Right kidney (tissue), 9 donors: ENCODE measurements around the gene SERPINB8.
"Not testable (repeated sequence)": the region's sequence is repeated elsewhere in the genome, so short reads cannot be mapped to it uniquely, and the experiment has no call there.

Experiments used
- DNase-seq: peaks from one replicate; pipeline ENCODE4 v3.0.0-alpha.2; 2016
- long read RNA-seq, 8 donors: transcript quantifications; one replicate each; lab custom pipeline, GENCODE V29; 2026

Gene SERPINB8, protein sequence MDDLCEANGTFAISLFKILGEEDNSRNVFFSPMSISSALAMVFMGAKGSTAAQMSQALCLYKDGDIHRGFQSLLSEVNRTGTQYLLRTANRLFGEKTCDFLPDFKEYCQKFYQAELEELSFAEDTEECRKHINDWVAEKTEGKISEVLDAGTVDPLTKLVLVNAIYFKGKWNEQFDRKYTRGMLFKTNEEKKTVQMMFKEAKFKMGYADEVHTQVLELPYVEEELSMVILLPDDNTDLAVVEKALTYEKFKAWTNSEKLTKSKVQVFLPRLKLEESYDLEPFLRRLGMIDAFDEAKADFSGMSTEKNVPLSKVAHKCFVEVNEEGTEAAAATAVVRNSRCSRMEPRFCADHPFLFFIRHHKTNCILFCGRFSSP
- long read RNA-seq, donor 1, partial matches to known transcripts = 0 of 1 reads
- long read RNA-seq, donor 1, other reads (novel, unspliced or antisense) = 0 of 1 reads
- long read RNA-seq, donor 2 = 0 reads
- long read RNA-seq, donor 3 = 0 reads
- long read RNA-seq, donor 4, partial matches to known transcripts = 0 of 2 reads
- long read RNA-seq, donor 4, other reads (novel, unspliced or antisense) = 0 of 2 reads
- long read RNA-seq, donor 5 = 0 reads
- long read RNA-seq, donor 6 = 0 reads
- long read RNA-seq, donor 7 = 0 reads
- long read RNA-seq, donor 8 = 0 reads

DNA sequence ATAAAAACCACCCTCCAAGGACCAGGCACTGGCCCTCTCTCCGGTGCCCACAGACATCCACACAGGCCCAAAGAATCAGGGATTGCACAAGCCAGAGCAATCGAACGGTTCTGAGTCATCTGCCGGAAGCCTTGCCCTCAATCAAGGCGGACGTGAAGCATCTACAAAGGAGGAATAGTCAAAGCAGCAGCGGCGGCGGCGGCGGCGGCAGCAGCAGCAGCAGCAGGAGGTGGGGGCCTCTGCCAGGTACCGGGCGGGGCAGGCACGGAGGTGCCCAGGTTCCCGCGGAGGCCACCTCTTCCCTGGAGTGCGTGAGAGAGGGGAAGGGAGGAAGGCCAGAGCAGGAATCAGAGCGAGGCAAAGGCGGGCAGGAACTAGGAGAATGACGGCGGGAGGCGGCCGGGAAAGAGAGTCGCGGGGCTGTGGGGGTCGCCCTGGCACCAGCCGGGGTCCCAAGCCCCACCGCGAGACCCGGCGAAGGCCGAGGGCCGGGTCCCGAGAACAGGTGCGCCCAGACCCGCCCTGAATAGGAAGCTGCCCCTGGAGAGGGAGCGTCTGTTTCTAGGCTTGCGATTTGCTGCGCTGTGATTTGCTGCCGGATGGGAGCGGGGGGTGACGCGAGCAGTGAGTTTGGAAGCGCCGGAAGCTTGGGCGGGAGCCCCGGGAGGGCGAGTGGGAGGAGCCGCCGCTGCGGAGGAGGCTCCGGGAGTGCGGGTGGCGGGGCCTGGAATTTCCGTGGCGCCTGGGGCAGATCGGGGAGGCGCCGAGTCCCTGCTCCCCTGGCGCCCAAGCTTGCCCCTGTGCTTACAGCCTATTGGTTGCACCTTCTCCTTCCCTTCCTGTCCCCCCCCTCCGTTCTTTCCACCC, at the start of gene SERPINB8:
Gene SERPINB8 (plus strand): TSS at position 140 of the 867 bp plus-strand sequence. CDS start 8,228 bp downstream, outside the sequence.
- peak; percentile 97 for DNase-seq

DNA sequence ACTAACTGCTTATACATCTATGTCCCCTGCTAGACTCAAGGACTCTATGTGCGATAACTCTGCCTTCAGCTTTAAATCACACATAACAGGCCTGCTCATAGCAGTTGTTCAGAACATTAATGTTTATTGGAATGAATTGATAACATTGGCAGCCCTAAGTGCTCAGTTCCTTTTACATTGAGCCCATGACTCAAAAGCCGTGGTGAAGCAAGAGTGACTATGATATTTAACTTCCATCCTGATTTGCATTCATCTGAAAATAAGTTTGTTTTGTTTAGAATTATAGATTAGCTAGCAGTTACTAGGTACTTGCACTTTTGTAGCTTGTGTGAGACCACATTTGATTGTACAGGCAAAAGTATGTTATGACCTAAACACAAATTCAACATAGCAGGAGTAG, 47.8 kb upstream of the SERPINB8 start:
- DNase-seq = no peak

DNA sequence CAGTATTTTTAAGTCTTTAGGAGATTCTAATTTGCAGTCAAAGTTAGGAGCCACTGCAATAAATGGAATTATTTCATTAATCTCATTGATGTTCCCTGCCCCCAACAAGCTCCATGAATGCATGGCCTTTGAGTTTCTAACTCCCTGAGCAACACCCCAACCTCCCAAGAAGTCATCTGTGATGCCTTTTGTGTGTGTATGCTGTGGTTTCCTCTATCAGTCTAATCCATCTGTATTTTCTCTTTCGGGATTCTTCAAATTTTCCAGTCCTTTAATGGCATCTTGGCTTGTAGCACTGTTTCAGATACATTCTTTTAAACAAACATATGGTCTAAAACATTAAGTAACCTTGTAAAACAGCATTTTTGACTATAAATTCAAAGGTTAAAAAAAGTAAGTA, 45.3 kb upstream of the SERPINB8 start:
- DNase-seq = no peak

DNA sequence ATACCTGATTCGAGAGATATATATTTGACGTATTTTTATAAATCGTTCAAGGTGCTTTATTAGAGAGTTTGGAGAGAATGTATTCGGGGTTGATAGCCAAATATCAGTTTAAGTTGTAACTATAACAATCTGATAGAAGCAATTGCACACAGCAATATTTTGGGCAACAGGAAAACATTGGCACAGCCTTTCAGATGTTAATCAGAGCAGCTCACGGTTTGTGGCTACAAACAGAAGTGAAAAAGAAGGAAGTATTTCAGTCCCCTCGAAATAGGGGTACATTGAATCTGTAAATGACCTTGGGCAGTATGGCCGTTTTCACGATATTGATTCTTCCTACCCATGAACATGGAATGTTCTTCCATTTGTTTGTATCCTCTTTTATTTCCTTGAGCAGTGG, 41.5 kb upstream of the SERPINB8 start:
- no peak for DNase-seq

DNA sequence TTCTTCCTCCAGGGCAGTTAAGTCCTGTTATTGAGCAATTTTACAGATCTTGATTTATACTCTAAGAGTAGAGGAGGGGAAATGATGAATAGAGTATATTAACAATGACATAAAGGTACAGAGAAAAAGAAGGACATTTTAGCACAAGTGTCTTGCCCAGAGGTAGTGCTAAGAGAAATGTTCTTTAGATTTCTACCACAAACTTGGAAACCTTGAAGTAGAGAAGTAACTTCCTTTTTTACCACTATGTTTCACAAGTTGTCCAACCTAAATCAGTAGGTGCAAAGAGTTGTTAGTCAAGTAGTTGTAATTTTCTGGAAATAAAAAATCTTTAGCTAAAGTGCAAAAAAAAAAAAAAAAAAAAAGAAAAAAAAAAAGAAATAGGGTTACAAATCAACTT, 40.5 kb upstream of the SERPINB8 start:
- not testable (repeated sequence) for DNase-seq

DNA sequence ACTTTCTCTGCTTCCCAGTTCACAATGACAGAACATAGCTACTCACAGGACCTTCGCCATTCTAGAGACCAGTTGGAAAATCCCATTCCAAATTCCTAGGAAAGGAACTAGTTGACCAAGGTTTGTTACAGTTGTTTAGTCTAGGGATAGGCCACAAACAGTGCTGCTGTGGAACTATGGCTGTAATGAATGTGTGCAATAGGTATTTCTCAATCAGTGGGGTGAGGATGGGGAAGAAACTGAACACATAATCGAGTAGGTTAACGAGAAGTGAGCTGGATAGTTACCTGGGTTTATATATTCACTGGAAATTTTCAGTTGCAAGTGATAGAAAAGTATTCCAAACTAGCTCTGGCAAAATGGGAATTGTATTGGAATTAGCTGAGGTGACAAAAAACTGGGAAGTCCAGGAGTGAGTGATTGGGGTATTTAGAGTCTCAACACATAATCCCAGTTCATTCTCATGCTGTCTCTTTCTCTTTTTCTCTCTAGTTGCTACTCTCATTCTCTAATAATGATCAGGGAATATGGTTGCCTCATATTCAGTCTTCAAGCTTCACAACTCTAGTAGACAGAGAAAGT, 39.0 kb upstream of the SERPINB8 start:
- DNase-seq = no peak

DNA sequence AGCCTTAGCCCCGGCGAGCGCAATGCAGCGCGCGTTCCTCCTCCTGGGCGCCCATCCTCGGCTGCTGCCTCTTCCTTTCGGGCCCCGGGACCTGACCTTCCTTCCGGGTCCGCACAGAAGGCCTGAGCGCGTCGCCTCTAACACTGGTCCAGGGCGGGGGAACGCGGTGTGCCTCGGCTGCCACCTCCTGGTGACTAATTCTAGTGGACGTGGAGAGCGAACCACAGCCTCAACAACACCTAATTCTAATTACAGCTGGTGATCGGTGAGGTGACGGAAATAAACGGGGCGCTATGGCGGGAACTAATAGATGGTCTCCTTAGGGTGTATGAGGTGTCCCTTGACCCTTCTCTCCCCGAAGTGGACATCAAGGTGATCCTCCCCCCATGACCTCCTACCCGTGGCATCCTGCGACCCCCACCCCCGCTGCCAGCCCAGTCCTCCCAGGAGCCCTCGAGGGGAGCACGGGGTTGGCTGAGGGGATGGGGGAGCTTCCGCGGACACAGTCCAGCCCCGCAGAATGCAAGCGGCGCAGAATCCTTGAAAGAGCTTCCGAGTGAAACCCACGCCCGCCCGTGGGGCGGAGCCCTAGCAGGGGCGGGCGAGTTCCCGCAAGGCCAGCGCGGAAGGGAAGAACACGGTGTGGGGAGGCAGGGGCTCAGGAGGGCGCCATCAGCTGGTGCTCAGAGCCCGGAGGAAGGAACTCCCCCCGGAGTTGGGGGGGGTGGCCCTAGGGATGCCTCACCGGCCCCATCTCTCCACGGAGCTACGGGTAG, 33.5 kb upstream of the SERPINB8 start:
- peak; percentile 56 for DNase-seq

DNA sequence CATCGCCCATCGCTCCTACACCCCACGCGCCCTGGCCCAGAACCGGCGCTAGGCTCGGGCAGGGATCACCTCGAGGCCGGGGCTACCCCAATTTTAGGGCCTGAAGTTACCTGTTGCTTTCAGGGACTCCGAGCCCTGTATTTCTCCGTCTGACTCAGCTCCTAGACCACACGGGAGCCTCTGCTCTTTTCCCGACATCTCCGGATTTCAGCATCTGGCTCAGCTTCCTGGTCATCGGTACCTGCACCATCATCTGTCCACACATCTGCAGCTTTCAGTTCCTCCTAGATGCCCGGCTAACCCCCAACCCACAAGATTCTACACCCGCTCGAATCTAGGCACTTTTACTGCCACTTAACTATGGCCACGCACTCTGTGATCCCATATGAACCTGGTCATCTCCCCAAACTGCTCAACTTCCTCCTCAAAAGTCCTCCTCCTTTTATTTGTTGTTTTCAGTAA, 32.9 kb upstream of the SERPINB8 start:
- no peak for DNase-seq

DNA sequence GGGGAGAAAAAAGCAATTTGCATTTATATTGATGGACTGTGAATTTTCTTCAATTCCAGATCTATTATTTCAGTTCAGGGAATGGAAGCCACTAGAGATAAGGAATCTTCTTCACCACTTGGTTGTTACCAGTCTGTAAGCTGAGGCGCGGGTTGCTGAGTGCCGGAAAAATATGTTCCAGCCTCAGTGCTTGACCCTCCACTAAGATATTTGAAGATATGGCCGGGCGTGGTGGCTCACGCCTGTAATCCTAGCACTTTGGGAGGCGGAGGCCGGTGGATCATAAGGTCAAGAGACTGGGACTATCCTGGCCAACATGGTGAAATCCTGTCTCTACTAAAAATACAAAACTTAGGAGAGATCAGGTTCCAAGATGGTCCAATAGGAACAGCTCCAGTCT, 29.9 kb upstream of the SERPINB8 start:
- DNase-seq = no peak

DNA sequence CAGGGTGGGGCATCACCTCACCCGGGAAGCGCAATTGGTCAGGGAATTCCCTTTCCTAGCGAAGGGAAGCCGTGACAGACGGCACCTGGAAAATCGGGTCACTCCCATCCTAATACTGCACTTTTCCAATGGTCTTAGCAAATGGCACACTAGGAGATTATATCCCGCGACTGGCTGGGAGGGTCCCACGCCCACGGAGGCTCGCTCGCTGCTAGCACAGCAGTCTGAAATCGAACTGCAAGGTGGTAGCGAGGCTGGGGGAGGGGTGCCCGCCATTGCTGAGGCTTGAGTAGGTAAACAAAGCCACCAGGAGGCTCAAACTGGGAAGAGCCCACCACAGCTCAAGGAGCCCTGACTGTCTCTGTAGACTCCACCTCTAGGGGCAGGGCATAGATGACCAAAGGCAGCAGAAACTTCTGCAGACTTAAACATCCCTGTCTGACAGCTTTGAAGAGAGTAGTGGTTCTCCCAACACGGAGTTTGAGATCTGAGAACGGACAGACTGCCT, 29.3 kb upstream of the SERPINB8 start:
- DNase-seq = not testable (repeated sequence)

DNA sequence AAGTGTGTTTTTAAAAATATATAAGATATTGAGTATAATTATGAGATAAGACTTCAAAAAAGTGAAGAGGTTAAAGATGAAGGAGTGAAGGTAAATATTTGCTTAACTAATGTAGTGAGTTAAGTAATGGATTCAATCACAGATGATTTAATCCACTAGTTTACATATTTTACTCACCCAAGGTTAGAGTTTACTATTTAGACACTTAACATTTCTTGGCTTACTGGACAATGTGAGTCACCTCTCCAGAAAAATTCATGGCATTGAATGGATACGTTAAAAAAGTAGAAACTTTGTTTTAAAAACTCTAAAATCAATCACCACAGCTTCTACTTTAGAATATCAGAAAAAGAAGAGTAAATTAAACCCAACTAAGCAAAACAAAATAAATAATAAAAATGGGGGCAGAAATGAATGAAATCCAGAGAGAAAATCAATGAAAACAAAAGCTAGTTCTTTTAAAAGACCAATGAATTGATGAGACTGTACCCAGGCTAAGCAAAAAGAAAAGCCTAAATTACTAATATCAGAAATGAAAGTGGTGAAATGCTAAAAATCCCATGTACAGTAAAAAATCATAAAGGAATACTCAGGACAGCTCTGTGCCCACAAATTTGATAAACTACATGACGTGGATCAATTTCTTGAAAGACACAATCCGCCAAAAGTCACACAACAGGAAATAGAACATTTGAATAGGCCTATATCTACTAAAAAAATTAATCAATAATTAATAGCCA, 22.7 kb upstream of the SERPINB8 start:
- DNase-seq = no peak

DNA sequence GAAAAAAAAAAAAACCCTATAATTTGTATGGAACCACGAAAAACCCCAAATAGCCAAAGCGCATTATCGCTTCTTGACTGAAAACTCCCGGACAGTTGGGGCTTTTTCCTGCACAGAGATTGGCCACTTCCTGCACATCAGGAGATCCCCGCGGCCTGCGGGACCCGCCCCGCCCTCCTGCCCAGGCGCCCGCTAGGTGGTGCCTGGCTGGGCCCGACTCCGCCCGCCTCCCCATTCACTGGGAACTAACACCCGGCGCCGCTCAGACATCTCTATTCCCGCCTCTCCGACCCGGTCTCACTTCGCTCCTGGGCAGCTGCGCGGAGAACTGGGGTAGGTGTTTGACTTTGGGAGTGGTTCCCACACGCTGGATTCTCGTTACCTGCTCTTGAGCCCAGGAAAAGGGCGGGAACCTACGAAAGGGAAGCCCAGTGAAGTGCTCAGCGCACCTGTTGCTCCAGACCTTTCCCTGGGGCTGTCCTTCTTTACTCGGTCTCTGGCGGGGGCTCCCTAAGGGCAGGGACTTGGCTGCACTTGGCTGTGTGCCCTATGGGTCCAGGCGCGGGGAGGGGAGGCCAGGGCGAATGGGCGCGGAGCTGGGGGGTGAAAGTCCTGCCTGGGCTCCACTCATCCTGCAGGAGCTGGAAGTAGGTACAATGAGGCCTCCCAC, 20.7 kb upstream of the SERPINB8 start, which contains the start of gene HMSD:
Gene HMSD (plus strand): TSS at position 234 of the 670 bp plus-strand sequence. CDS start 4,155 bp downstream, outside the sequence.
- DNase-seq = peak; percentile 44

DNA sequence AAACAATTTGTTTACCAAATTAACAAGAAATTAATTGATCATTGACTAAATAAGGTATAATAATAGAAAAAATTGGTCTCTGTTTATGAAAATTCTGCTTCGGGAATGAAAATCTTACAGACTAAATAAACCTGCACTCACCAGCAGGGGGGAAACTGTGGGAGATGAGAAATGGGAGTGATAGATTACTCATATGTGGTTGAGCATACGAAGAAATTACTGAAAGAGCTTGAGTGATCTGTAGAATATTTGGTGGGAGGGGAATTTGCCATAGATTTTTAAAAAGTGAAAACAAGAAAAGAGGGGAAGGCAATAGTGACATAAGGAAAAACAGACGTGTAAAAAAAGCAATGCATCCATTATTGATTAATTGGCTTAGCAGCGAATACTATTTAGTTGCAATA, 18.6 kb upstream of the SERPINB8 start:
- DNase-seq = no peak

DNA sequence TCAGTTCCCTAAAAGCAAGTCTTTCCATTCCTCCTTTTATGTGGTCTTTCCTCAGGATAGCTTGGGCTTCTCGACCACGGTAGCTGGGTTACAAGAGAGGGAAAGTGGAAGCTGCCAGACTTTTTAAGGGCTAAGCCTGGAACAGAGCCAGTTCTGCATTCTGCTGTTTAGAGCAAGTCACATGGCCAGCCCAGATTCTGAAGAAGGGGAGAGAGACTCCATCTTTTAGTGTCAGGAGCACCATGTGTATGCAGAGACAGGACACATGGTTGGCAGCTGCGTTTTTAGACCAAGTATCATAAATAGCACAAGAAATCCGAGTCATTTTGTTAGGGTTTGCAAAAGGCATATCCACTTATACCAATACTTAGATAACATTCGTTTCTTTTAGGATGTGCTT, 16.1 kb upstream of the SERPINB8 start:
- DNase-seq = no peak

DNA sequence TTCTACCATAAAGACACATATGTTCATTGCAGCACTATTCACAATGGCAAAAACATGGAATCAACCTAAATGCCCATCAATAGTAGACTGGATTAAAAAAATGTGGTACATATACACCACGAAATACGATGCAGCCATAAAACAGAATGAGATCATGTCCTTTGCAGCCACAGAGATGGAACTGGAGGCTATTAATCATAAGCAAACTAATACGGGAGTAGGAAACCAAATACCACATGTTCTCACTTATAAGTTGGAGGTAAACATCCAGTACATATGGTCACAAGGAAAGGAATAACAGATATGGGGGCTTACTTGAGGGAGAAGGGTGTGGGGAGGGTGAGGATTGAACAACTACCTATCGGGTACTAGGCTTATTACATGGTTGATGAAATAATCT, 13.1 kb upstream of the SERPINB8 start:
- no peak for DNase-seq

DNA sequence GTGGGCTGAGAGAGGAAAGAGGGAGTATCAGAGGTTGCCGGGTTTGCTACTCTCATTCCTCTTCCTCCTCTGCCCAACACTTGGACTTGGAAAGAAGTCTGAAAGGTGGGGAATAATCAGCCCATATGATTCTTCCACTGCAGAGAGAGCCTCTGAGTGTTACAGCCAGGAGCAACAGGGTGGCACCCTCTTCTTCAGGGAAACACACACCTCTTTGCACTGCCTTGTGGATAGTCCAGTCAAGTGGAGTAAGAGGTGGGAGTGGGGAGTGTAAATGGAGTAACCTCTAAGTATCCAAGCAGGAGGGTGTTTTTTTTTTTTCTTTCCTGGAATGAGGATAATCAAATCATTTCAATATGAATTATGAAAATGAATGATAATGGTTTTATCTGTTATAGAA, 9.0 kb upstream of the SERPINB8 start:
- no peak for DNase-seq

DNA sequence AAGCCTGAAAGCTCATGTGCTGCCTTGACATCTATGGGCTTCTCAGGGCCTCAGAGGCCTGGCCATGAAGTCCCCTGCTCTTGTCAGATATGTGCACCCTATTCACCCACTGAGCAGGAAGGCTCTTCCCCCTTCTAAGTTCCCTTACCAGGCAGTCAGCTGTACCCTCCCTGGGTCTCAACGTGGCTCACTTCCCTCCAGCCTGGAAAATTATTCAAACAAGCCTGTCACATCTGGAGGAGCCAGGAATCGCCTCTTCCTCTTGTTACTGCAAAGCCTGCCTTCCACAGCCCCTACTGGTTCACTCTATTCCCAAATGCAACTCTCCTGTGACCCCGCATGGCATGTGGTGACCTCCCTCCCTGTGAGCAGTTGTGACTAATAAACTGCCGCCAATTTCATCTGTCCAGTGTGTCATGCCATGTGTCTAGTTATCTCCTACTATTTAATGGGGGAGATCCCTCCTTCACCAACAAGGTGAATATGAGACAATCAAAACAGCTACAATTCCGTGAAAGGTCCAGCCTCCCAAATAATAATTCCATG, 8.4 kb upstream of the SERPINB8 start:
- no peak for DNase-seq

DNA sequence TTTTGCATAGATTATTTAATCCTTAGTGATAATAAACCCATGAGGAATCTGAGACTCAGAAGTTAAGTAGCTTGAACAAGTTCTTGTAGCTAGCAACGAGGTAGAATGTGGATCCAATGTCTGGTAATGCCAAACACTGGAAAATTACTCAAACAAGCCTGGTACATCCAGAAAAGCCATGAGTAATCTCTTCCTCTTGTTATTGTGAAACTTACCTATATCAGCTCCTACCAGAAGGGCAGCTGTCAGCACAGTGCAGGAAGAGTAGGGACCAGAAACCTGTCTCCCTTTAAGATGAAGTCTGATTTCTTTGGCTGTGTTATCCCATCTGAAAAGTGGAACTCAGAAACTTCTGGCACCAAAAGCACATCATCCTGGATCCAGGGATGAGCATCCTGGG, 7.7 kb upstream of the SERPINB8 start:
- no peak for DNase-seq

DNA sequence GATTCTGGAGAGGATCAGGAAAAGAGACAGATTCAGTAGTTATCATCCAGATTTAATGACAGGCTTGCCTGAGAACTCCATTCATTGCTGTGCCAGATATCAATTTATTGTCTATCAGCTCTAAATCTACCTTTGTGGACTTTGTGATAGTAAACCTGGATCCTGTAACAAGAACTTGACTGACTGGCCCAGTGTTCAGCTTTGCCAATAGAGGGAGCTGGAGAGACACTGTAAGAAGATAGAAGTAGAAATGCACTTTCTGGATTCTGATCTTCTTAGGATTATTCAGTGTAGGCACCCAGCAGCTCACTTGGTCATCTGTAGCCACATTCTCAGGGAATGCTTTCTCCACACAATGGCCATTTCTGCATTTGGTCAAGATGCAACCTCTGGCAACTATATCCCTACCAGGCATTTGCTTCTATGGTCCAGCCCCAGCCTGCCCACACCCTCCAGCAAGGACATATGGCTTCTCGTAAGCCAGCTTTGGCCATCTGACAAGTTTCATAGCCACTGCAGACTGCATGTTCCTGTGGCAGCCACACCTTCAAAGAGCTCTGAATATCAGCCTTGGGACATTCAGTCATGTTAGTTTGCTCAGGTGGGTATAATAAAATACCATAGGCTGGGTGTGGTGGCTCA, 6.1 kb upstream of the SERPINB8 start:
- DNase-seq = no peak
